Naive B cell (primary cell): ENCODE measurements around the gene ADAM15. TPM values are rescaled to one million over a fixed set of nuclear protein-coding genes. Genes with fewer than 3 reads are reported as not detected.
A peak's percentile ranks its signal among the peaks of the same experiment; 100 is the strongest.

Source experiments
- ATAC-seq, 2 donors: fragments of 150-1000 bp; cut with Tn5 transposase; 2 replicates each; pipeline ENCODE4 v1.10.0; 2021; ENCODE audit warnings: low read depth in 2 of 2, mild to moderate bottlenecking in 2 of 2, moderate library complexity in 2 of 2
- DNase-seq: peaks from one replicate; pipeline ENCODE4 v3.0.0; 2022
- H3K27ac Mint-ChIP-seq, 6 donors: one replicate each; pipeline ENCODE4 v1.8.0; 2020 to 2022; ENCODE audit warnings: mild to moderate bottlenecking in 6 of 6, mixed read lengths in 6 of 6, moderate library complexity in 5 of 6, inconsistent platforms in 2 of 6
- H3K27me3 Mint-ChIP-seq, 3 donors: one replicate each; pipeline ENCODE4 v1.8.0; 2021 to 2022; ENCODE audit warnings: mixed read lengths in 3 of 3, mild to moderate bottlenecking in 1 of 3
- H3K36me3 Mint-ChIP-seq, 2 donors: one replicate each; pipeline ENCODE4 v1.8.0; 2020 to 2022; ENCODE audit warnings: mixed read lengths in 2 of 2, inconsistent platforms in 1 of 2, mild to moderate bottlenecking in 1 of 2
- H3K4me1 Mint-ChIP-seq, 3 donors: one replicate each; pipeline ENCODE4 v1.8.0; 2020 to 2022; ENCODE audit warnings: mixed read lengths in 3 of 3, inconsistent platforms in 1 of 3, mild to moderate bottlenecking in 1 of 3, moderate library complexity in 1 of 3
- H3K4me3 Mint-ChIP-seq, 8 donors: one replicate each; pipeline ENCODE4 v1.8.0; 2020 to 2022; ENCODE audit warnings: mild to moderate bottlenecking in 8 of 8, mixed read lengths in 8 of 8, moderate library complexity in 8 of 8, inconsistent platforms in 2 of 8
- H3K9me3 Mint-ChIP-seq, 7 donors: one replicate each; pipeline ENCODE4 v1.8.0; 2020 to 2022; ENCODE audit warnings: mixed read lengths in 7 of 7, mild to moderate bottlenecking in 5 of 7, inconsistent platforms in 2 of 7, moderate library complexity in 1 of 7
- polyA plus RNA-seq, 6 donors: library from polyadenylated mRNA; unstranded; fragments of 300-500 nt; fragmentation: Illumina TruSeq; gene quantifications; one replicate each; pipeline ENCODE4 v1.2.3, GENCODE V29; 2021; ENCODE audit warnings: low read depth in 6 of 6

The ADAM15 gene
- polyA plus RNA-seq, 6 donors from 2014 or later, result 2.8 to 8.8 (median 7.0) TPM

GRCh38 chr1:155069551-155070157 lies 18.5 kb downstream of the ADAM15 start:
- no peaks in the 10 kb centered on the region for H3K9me3 Mint-ChIP-seq
- H3K36me3 Mint-ChIP-seq, result peaks cover 0 to 11% of the 10 kb centered on the region in 2 donors
- H3K4me3 Mint-ChIP-seq, result peak overlapping the region in 3 of 8 donors; percentile 19 to 67 (median 20)
- DNase-seq (no peak), ATAC-seq (no peak)
- no peak overlapping the region for H3K27ac Mint-ChIP-seq
- no peaks in the 10 kb centered on the region for H3K27me3 Mint-ChIP-seq
- peaks cover 53 to 60% (median 56%) of the 10 kb centered on the region in 3 donors for H3K4me1 Mint-ChIP-seq

DNA sequence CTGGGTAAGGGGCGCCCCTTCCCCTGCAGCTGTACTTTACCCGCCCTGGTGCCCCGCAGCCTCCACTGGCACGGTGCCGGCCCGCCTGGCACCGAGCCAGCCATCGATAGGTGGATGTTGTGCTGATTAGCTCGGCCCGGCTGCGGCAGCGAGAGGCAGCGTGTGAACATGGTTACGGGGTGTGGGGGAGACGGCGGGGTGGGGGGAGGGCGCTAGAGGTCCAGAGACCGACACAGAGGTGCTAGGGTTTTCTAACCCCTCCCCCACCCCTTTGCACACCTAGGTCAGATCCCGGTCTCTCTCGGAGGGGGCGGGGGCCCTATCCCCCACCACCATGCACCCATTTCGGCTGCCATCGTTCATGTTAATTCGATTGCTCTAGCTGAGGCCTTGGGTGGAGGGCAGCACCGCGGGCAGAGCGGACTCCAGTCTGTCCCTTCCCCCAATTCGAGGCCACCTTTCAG lies 19.1 kb downstream of the ADAM15 start:
- Mint-ChIP-seq H3K27ac (no peak overlapping the region), H3K27me3 (no peaks in the 10 kb centered on the region), H3K36me3 (peaks cover 0 to 11% of the 10 kb centered on the region in 2 donors), H3K4me3 (peak overlapping the region in 5 of 8 donors; percentile 42 to 70 (median 63)), H3K9me3 (no peaks in the 10 kb centered on the region), H3K4me1 (peaks cover 49 to 55% (median 53%) of the 10 kb centered on the region in 3 donors)
- DNase-seq, result no peak
- ATAC-seq, result no peak

DNA sequence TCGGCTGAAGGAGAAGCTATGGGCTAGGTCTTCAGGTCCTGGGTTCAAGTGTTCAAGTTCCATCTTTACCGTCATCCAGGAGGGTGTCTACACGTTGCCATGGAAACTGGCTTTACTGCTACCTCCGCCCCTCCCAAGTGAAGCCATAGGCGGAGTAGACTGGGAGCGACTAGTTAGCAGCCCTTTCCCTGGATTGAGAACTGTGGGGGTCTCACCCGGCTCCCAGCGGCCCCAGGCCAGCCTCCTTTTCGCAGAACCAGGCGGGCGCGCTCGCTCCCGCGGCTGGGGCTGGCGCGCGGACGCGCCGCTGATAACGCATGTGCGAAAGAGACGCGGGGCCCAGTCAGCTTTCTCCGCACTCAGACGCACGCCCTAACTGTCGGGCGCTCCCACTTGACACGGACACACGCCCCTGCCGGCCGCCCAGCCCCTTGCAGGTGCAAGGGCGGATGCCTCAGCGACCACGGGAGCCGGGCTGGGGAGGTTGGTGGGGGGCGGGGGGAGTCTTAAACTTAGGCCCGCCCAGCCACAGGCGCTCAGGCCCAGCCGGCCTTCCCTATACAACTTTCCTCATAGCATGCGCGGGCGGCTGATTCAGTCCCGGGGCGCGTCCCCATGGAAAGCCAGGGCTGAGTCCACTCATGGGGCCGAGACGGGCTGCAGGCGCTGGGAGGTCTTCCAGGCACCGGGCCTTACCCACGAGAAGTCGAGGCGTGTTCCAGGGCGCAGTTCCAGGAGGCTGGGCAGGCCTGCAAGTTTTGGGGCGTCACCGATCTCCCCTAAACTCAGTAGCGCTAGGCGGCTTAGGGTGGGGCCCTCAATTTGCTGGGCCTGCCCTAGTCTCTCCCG lies 19.8 kb downstream of the ADAM15 start:
- Mint-ChIP-seq H3K9me3 (no peaks in the 10 kb centered on the region), H3K4me3 (peak overlapping the region; percentile 42 to 75 (median 64)), H3K27ac (peak overlapping the region in 2 of 6 donors; percentile 76 to 93), H3K4me1 (peaks cover 47 to 53% (median 53%) of the 10 kb centered on the region in 3 donors), H3K27me3 (no peaks in the 10 kb centered on the region), H3K36me3 (peaks cover 0 to 11% of the 10 kb centered on the region in 2 donors)
- peak; percentile 82 for DNase-seq
- ATAC-seq, result peak; percentile 96

DNA sequence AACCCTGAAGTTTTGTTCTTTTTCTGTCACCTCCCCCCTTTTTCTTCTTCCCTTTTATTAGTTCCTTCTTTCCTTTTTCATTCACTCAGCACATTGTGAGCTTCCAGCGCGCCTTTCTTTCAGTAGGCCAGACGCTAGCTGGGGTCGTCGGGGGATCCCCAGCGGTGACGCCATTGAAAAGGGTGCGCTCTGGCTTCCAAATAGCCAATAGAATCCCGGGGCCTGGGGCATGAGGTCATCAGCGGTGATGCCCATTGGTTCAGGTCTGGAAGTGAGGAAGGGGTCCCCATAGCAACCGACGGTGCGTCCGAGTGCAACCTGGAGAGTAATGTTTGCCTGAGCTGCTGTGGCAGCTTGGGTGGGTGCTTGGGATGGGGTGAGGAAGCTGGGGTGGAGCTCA lies 20.6 kb downstream of the ADAM15 start:
- Mint-ChIP-seq H3K36me3 (peaks cover 0 to 7% of the 10 kb centered on the region in 2 donors), H3K27ac (peak overlapping the region in 3 of 6 donors; percentile 67 to 93 (median 77)), H3K4me3 (peak overlapping the region; percentile 42 to 75 (median 62)), H3K27me3 (no peaks in the 10 kb centered on the region), H3K9me3 (no peaks in the 10 kb centered on the region), H3K4me1 (peaks cover 43 to 50% (median 45%) of the 10 kb centered on the region in 3 donors)
- ATAC-seq (peak in 1 of 2 donors; percentile 6), DNase-seq (no peak)

DNA sequence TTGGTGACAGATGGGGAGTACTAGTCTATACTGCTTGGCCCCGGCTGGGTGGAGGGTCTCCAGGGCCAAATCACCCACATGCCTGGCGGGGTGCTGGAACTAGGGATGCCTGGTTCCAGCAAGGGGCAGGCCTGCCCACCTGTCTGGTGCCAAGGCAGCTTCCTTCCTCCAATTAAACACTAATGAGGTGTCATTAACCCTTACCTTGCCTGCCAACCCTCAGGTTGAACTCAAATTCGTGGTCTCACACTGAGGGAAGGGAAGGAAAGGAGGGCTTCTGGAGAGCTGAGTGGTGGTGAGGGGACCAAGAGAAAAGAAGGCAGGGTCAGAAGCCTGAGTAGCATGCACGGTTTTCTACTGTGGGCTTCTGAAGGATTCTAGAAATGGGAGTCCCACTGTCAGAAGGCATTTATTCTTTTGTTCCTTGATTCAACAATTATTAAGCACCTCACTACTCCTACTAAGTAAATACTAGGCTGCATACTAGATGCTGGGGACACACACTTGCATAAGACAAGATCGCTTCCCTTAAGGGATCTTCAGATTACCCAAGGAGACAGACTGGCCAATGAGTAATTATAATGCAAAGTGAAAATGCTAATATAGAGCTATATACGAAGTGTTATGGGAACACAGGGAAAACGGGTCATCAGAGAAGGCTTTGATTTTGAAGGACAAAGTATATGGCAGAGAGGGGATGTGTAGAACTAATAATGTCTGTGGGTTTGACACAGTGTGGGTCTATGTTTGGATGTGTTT lies 21.6 kb downstream of the ADAM15 start:
- Mint-ChIP-seq H3K27ac (peak overlapping the region in 2 of 6 donors; percentile 34 to 54), H3K36me3 (no peaks in the 10 kb centered on the region), H3K27me3 (peaks cover 0 to 4% (median 0%) of the 10 kb centered on the region in 3 donors), H3K4me1 (peaks cover 37 to 45% (median 37%) of the 10 kb centered on the region in 3 donors), H3K9me3 (no peaks in the 10 kb centered on the region), H3K4me3 (peak overlapping the region in 5 of 8 donors; percentile 33 to 67 (median 59))
- ATAC-seq (no peak), DNase-seq (no peak)

GRCh38 chr1:155073377-155074242 lies 22.5 kb downstream of the ADAM15 start:
- H3K4me1 Mint-ChIP-seq, result peaks cover 36 to 53% (median 37%) of the 10 kb centered on the region in 3 donors
- peak overlapping the region in 4 of 8 donors; percentile 21 to 57 (median 42) for H3K4me3 Mint-ChIP-seq
- DNase-seq, result no peak
- H3K36me3 Mint-ChIP-seq, result no peaks in the 10 kb centered on the region
- no peaks in the 10 kb centered on the region for H3K9me3 Mint-ChIP-seq
- peaks cover 0 to 6% (median 0%) of the 10 kb centered on the region in 3 donors for H3K27me3 Mint-ChIP-seq
- H3K27ac Mint-ChIP-seq, result no peak overlapping the region
- ATAC-seq, result no peak

- H3K36me3 Mint-ChIP-seq, result no peaks in the 10 kb centered on the region
- peak overlapping the region in 2 of 8 donors; percentile 7 to 42 for H3K4me3 Mint-ChIP-seq
- H3K4me1 Mint-ChIP-seq, result peaks cover 44 to 54% (median 44%) of the 10 kb centered on the region in 3 donors
- peaks cover 12 to 14% (median 13%) of the 10 kb centered on the region in 3 donors for H3K27me3 Mint-ChIP-seq
- H3K27ac Mint-ChIP-seq, result no peak overlapping the region
- DNase-seq, result no peak
- ATAC-seq, result no peak
- no peaks in the 10 kb centered on the region for H3K9me3 Mint-ChIP-seq
Observed at GRCh38 chr1:155075535-155075934, 24.4 kb downstream of the ADAM15 start.

- no peak overlapping the region for H3K4me3 Mint-ChIP-seq
- peaks cover 0 to 3% of the 10 kb centered on the region in 2 donors for H3K36me3 Mint-ChIP-seq
- peaks cover 16 to 17% (median 16%) of the 10 kb centered on the region in 3 donors for H3K27me3 Mint-ChIP-seq
- DNase-seq (no peak), ATAC-seq (no peak)
- peaks cover 44 to 51% (median 47%) of the 10 kb centered on the region in 3 donors for H3K4me1 Mint-ChIP-seq
- H3K27ac Mint-ChIP-seq, result no peak overlapping the region
- peaks cover 0 to 1% (median 0%) of the 10 kb centered on the region in 7 donors for H3K9me3 Mint-ChIP-seq
Observed at GRCh38 chr1:155076371-155076770, 25.3 kb downstream of the ADAM15 start.

GRCh38 chr1:155077346-155077745 lies 26.2 kb downstream of the ADAM15 start:
- Mint-ChIP-seq H3K4me1 (peaks cover 41 to 51% (median 44%) of the 10 kb centered on the region in 3 donors), H3K36me3 (peaks cover 0 to 8% of the 10 kb centered on the region in 2 donors), H3K27ac (no peak overlapping the region), H3K27me3 (peaks cover 24 to 26% (median 24%) of the 10 kb centered on the region in 3 donors), H3K9me3 (peaks cover 0 to 3% (median 0%) of the 10 kb centered on the region in 7 donors), H3K4me3 (peak overlapping the region in 5 of 8 donors; percentile 34 to 85 (median 80))
- ATAC-seq, result no peak
- DNase-seq, result no peak

- ATAC-seq (no peak), DNase-seq (no peak)
- Mint-ChIP-seq H3K36me3 (peaks cover 0 to 8% of the 10 kb centered on the region in 2 donors), H3K4me1 (peaks cover 43 to 54% (median 47%) of the 10 kb centered on the region in 3 donors), H3K9me3 (peaks cover 0 to 3% (median 0%) of the 10 kb centered on the region in 7 donors), H3K27me3 (peaks cover 30 to 32% (median 30%) of the 10 kb centered on the region in 3 donors), H3K4me3 (peak overlapping the region; percentile 30 to 87 (median 72)), H3K27ac (no peak overlapping the region)
Observed at GRCh38 chr1:155077758-155078445, 26.8 kb downstream of the ADAM15 start.

DNA sequence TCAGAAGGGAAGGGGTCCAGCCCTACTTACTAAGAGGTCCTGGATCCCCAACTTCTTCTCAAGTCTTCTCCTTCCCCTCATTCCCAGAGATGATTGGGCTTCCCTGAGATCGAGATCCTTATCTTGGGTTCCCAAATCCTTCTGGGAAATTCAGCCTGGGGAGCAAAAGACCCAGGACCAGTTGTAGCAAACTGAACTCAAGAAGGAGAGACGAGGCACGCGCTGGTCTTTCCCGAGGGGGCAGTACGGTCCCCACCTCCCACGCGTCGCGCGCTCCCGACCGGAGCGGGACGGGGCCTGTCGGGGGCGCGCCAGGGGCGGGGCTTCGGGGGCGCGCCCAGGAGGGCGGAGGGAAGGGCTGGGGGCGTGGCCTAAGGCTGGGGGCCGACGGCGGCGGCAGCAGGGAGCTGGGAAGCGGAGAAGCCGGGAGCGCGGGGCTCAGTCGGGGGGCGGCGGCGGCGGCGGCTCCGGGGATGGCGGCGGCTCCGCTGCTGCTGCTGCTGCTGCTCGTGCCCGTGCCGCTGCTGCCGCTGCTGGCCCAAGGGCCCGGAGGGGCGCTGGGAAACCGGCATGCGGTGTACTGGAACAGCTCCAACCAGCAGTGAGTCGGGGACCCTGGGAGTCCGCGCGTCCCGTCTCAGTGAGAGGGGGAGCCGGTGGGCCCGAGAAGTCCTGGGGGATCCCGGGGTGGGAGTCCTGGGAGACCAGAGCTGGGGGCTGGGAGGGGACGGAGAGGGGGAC lies 27.5 kb downstream of the ADAM15 start, which contains the start of gene EFNA3:
TSS of gene EFNA3 (plus strand) at position 369 of the 741 bp plus-strand sequence. CDS start at position 474, 105 bp downstream.
- Mint-ChIP-seq H3K27me3 (peaks cover 31 to 39% (median 37%) of the 10 kb centered on the region in 3 donors), H3K4me3 (peak within 1 kb of the TSS; percentile 66 to 96 (median 84)), H3K36me3 (peaks cover 0 to 8% of the 10 kb centered on the region in 2 donors), H3K27ac (peak within 1 kb of the TSS in 4 of 6 donors; percentile 53 to 83 (median 58)), H3K4me1 (peaks cover 42 to 50% (median 45%) of the 10 kb centered on the region in 3 donors), H3K9me3 (peaks cover 0 to 3% (median 0%) of the 10 kb centered on the region in 7 donors)
- DNase-seq (peak; percentile 50), ATAC-seq (peak; percentile 37 to 38)
